K562 (cell line): ENCODE results near the gene KRABD2.
A peak's percentile ranks its signal among the peaks of the same experiment; 100 is the strongest.

Experiments used
- ATF3 ChIP-seq, 2 experiments: fragments of 450-650 bp in 1 of 2; sonication (generic) in 1 of 2; formaldehyde crosslinking in 1 of 2; IDR thresholded peaks in 1 of 2; conservative IDR thresholded peaks in 1 of 2; 2 replicates each; pipeline versions ENCODE4 v1.6.1 to v1.8.1; 2016 to 2023; ENCODE audit warnings: mild to moderate bottlenecking in 2 of 2, moderate library complexity in 2 of 2, inconsistent platforms in 1 of 2, missing genetic modification reagents in 1 of 2
- HDAC1 ChIP-seq, 2 experiments: fragments of 450-650 bp; IDR thresholded peaks; 2 replicates each; pipeline ENCODE4 v1.6.1; 2016 to 2017; ENCODE audit warnings: inconsistent platforms in 1 of 2, mild to moderate bottlenecking in 1 of 2, moderate library complexity in 1 of 2
- MGA ChIP-seq: fragments of 450-650 bp; IDR thresholded peaks from 2 replicates; pipeline ENCODE4 v1.6.1; 2016; ENCODE audit warnings: mild to moderate bottlenecking, moderate library complexity
- PTTG1 ChIP-seq: fragments of 450-650 bp; IDR thresholded peaks from 2 replicates; pipeline ENCODE4 v1.6.1; 2016; ENCODE audit warnings: low read depth, mild to moderate bottlenecking, missing genetic modification characterization, missing compliant biosample characterization
- TF ChIP-seq, protein P1 (sequence below): sonication (generic); formaldehyde crosslinking; IDR thresholded peaks from 2 replicates; pipeline ENCODE4 v1.8.0; 2022; ENCODE audit warnings: missing genetic modification reagents, mild to moderate bottlenecking, borderline replicate concordance

KRABD2 gene

GRCh38 chr17:8337802-8338752, 38.4 kb downstream of the KRABD2 start (continued):
- TF ChIP-seq MGA (peak; percentile 80), HDAC1 (IDR thresholded peaks at IDR 0.05) (no peak), ATF3 (IDR thresholded peaks at IDR 0.05) (peak; percentile 35; the same call in 1 of the 2 replicates), ATF3 (CRISPR knock-in tag; conservative IDR thresholded peaks at IDR 0.05) (no peak), PTTG1 (tag) (no peak)
- TF ChIP-seq, protein P1, sequence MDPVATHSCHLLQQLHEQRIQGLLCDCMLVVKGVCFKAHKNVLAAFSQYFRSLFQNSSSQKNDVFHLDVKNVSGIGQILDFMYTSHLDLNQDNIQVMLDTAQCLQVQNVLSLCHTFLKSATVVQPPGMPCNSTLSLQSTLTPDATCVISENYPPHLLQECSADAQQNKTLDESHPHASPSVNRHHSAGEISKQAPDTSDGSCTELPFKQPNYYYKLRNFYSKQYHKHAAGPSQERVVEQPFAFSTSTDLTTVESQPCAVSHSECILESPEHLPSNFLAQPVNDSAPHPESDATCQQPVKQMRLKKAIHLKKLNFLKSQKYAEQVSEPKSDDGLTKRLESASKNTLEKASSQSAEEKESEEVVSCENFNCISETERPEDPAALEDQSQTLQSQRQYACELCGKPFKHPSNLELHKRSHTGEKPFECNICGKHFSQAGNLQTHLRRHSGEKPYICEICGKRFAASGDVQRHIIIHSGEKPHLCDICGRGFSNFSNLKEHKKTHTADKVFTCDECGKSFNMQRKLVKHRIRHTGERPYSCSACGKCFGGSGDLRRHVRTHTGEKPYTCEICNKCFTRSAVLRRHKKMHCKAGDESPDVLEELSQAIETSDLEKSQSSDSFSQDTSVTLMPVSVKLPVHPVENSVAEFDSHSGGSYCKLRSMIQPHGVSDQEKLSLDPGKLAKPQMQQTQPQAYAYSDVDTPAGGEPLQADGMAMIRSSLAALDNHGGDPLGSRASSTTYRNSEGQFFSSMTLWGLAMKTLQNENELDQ, result no peak
